Muscle layer of colon (tissue), 2 donors: ENCODE results near the gene AIP.

Experiments used
- H3K27ac ChIP-seq: one replicate; pipeline ENCODE4 v1.7.0; 2013; ENCODE audit warnings: low read depth, mild to moderate bottlenecking, low read length, moderate library complexity
- H3K27me3 ChIP-seq, 2 donors: one replicate each; pipeline ENCODE4 v1.7.0; 2013; ENCODE audit warnings: low read length in 2 of 2, mild to moderate bottlenecking in 2 of 2; ENCODE audit not compliant: insufficient read depth in 2 of 2, control insufficient read depth in 1 of 2
- H3K36me3 ChIP-seq: one replicate; pipeline ENCODE4 v1.7.0; 2013; ENCODE audit warnings: mild to moderate bottlenecking, low read length; ENCODE audit not compliant: insufficient read depth
- H3K4me1 ChIP-seq: one replicate; pipeline ENCODE4 v1.7.0; 2013; ENCODE audit warnings: mild to moderate bottlenecking, low read length; ENCODE audit not compliant: insufficient read depth
- H3K4me3 ChIP-seq, 2 donors: one replicate each; pipeline ENCODE4 v1.7.0; 2013; ENCODE audit warnings: low read length in 2 of 2, low read depth in 1 of 2, mild to moderate bottlenecking in 1 of 2, moderate library complexity in 1 of 2
- H3K9ac ChIP-seq: one replicate; pipeline ENCODE4 v1.7.0; 2013; ENCODE audit warnings: low read length
- H3K9me3 ChIP-seq: one replicate; pipeline ENCODE4 v1.7.0; 2013; ENCODE audit warnings: mild to moderate bottlenecking, low read length
- donor health status: abdominal sarcoma.
- donor health status: Adenocarcinoma of cecum.

Gene AIP

GRCh38 chr11:67439321-67440228 is 43.3 kb upstream of the AIP start:
- Histone ChIP-seq H3K27ac (no peak overlapping the region), H3K9me3 (no peaks in the 10 kb centered on the region), H3K4me3 (no peak overlapping the region), H3K4me1 (peaks cover 20% of the 10 kb centered on the region), H3K9ac (no peak overlapping the region), H3K36me3 (peaks cover 11% of the 10 kb centered on the region), H3K27me3 (no peaks in the 10 kb centered on the region)

GRCh38 chr11:67440229-67441097 is 42.4 kb upstream of the AIP start:
- no peaks in the 10 kb centered on the region for H3K9me3 ChIP-seq
- H3K36me3 ChIP-seq = peaks cover 10% of the 10 kb centered on the region
- H3K27me3 ChIP-seq = no peaks in the 10 kb centered on the region
- H3K4me3 ChIP-seq = no peak overlapping the region
- H3K27ac ChIP-seq = no peak overlapping the region
- H3K4me1 ChIP-seq = peaks cover 20% of the 10 kb centered on the region
- no peak overlapping the region for H3K9ac ChIP-seq

- Histone ChIP-seq H3K9ac (no peak overlapping the region), H3K36me3 (peaks cover 10% of the 10 kb centered on the region), H3K4me3 (no peak overlapping the region), H3K27ac (no peak overlapping the region), H3K27me3 (no peaks in the 10 kb centered on the region), H3K4me1 (peaks cover 20% of the 10 kb centered on the region), H3K9me3 (no peaks in the 10 kb centered on the region)
Measured at GRCh38 chr11:67441098-67441563, 41.7 kb upstream of the AIP start.

- Histone ChIP-seq H3K9me3 (no peaks in the 10 kb centered on the region), H3K36me3 (peaks cover 10% of the 10 kb centered on the region), H3K9ac (no peak overlapping the region), H3K4me3 (no peak overlapping the region), H3K27ac (no peak overlapping the region), H3K4me1 (peaks cover 20% of the 10 kb centered on the region), H3K27me3 (no peaks in the 10 kb centered on the region)
Measured at GRCh38 chr11:67441731-67442351, 41.0 kb upstream of the AIP start.

GRCh38 chr11:67442504-67443404 is 40.1 kb upstream of the AIP start:
- peak overlapping the region; percentile 58 for H3K9ac ChIP-seq
- peaks cover 20% of the 10 kb centered on the region for H3K4me1 ChIP-seq
- peak overlapping the region; percentile 84 for H3K27ac ChIP-seq
- no peaks in the 10 kb centered on the region for H3K9me3 ChIP-seq
- H3K4me3 ChIP-seq = peak overlapping the region; percentile 62 to 72
- H3K27me3 ChIP-seq = no peaks in the 10 kb centered on the region
- H3K36me3 ChIP-seq = peaks cover 10% of the 10 kb centered on the region

- no peak overlapping the region for H3K27ac ChIP-seq
- no peak overlapping the region for H3K9ac ChIP-seq
- no peaks in the 10 kb centered on the region for H3K9me3 ChIP-seq
- H3K4me3 ChIP-seq = no peak overlapping the region
- peaks cover 16% of the 10 kb centered on the region for H3K4me1 ChIP-seq
- peaks cover 10% of the 10 kb centered on the region for H3K36me3 ChIP-seq
- no peaks in the 10 kb centered on the region for H3K27me3 ChIP-seq
Measured at GRCh38 chr11:67445515-67445914, 37.3 kb upstream of the AIP start.

- no peaks in the 10 kb centered on the region for H3K27me3 ChIP-seq
- no peaks in the 10 kb centered on the region for H3K9me3 ChIP-seq
- peaks cover 5% of the 10 kb centered on the region for H3K4me1 ChIP-seq
- no peak overlapping the region for H3K27ac ChIP-seq
- no peaks in the 10 kb centered on the region for H3K36me3 ChIP-seq
- no peak overlapping the region for H3K9ac ChIP-seq
- no peak overlapping the region for H3K4me3 ChIP-seq
Measured at GRCh38 chr11:67448220-67448609, 34.6 kb upstream of the AIP start.

GRCh38 chr11:67449116-67449844 is 33.5 kb upstream of the AIP start:
- H3K27ac ChIP-seq = no peak overlapping the region
- no peaks in the 10 kb centered on the region for H3K27me3 ChIP-seq
- no peak overlapping the region for H3K4me3 ChIP-seq
- no peaks in the 10 kb centered on the region for H3K9me3 ChIP-seq
- H3K4me1 ChIP-seq = peaks cover 4% of the 10 kb centered on the region
- H3K36me3 ChIP-seq = no peaks in the 10 kb centered on the region
- no peak overlapping the region for H3K9ac ChIP-seq

GRCh38 chr11:67450796-67451657 is 31.8 kb upstream of the AIP start:
- Histone ChIP-seq H3K4me1 (no peaks in the 10 kb centered on the region), H3K27me3 (no peaks in the 10 kb centered on the region), H3K36me3 (no peaks in the 10 kb centered on the region), H3K4me3 (no peak overlapping the region), H3K9ac (no peak overlapping the region), H3K9me3 (no peaks in the 10 kb centered on the region), H3K27ac (no peak overlapping the region)
